GM18520 (cell line): Measurements from ENCODE around the gene KRT77.

ENCODE experiments used
- ATAC-seq: cut with Tn5 transposase; IDR thresholded peaks from one replicate; pipeline ENCODE4 v1.9.1; 2021; ENCODE audit not compliant: unreplicated experiment

The KRT77 gene

GRCh38 chr12:52694151-52694550 is 9.2 kb downstream of the KRT77 start:
- no peak for ATAC-seq

- no peak for ATAC-seq
Observed at GRCh38 chr12:52693261-52693660, 10.1 kb downstream of the KRT77 start.

GRCh38 chr12:52692254-52692653 is 11.1 kb downstream of the KRT77 start:
- no peak for ATAC-seq

- ATAC-seq, result no peak
Observed at GRCh38 chr12:52691841-52692150, 11.5 kb downstream of the KRT77 start.

- ATAC-seq, result no peak
Observed at GRCh38 chr12:52691076-52691840, 12.1 kb downstream of the KRT77 start.

- no peak for ATAC-seq
Observed at GRCh38 chr12:52690351-52691075, 12.8 kb downstream of the KRT77 start.

- no peak for ATAC-seq
Observed at GRCh38 chr12:52689936-52690335, 13.4 kb downstream of the KRT77 start.

GRCh38 chr12:52689239-52689638 is 14.1 kb downstream of the KRT77 start:
- no peak for ATAC-seq

GRCh38 chr12:52688481-52688880 is 14.8 kb downstream of the KRT77 start:
- ATAC-seq, result no peak

- ATAC-seq, result no peak
Observed at GRCh38 chr12:52687497-52688385, 15.6 kb downstream of the KRT77 start.

GRCh38 chr12:52686756-52687487 is 16.4 kb downstream of the KRT77 start:
- no peak for ATAC-seq

- no peak for ATAC-seq
Observed at GRCh38 chr12:52686063-52686462, 17.3 kb downstream of the KRT77 start.

- no peak for ATAC-seq
Observed at GRCh38 chr12:52685406-52685890, 17.9 kb downstream of the KRT77 start.

GRCh38 chr12:52684431-52684830 is 18.9 kb downstream of the KRT77 start:
- no peak for ATAC-seq

- ATAC-seq, result no peak
Observed at GRCh38 chr12:52683575-52684300, 19.6 kb downstream of the KRT77 start.

GRCh38 chr12:52682938-52683574 is 20.3 kb downstream of the KRT77 start:
- ATAC-seq, result no peak

- no peak for ATAC-seq
Observed at GRCh38 chr12:52682381-52682660, 21.0 kb downstream of the KRT77 start.

- no peak for ATAC-seq
Observed at GRCh38 chr12:52681526-52682380, 21.6 kb downstream of the KRT77 start.

GRCh38 chr12:52680363-52680762 is 23.0 kb downstream of the KRT77 start, which contains the start of gene KRT1:
TSS of gene KRT1 (minus strand) at chr12:52680407. CDS start at chr12:52680348, 59 bp downstream.
- no peak for ATAC-seq
